NCI-H2081 (cell line): ENCODE results near the gene TMEM256.
A peak's percentile ranks its signal among the peaks of the same experiment; 100 is the strongest.
"Not testable (repeated sequence)": the region's sequence is repeated elsewhere in the genome, so short reads cannot be mapped to it uniquely, and the experiment has no call there.

ENCODE experiments used
- DNase-seq, 2 experiments: peaks; one replicate each; lab custom pipeline; 2025; lab: John Stamatoyannopoulos, UW

TMEM256 gene

DNA sequence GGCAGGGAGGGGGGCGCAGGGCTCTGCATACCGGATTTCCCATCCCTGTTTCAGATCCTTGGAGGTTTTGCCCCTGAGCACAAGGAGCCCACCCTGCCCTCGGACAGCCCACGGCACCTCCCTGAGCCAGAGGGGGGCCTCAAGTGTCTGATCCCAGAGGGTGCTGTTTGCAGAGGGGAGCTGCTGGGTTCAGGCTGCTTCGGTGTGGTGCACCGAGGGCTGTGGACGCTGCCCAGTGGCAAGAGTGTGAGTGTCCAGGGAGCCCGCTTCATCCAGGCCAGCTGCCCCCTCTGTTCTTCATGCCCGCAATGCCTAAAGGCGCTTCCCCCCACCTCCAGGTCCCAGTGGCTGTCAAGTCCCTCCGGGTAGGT is 20.5 kb downstream of the TMEM256 start:
- DNase-seq: no peak

DNA sequence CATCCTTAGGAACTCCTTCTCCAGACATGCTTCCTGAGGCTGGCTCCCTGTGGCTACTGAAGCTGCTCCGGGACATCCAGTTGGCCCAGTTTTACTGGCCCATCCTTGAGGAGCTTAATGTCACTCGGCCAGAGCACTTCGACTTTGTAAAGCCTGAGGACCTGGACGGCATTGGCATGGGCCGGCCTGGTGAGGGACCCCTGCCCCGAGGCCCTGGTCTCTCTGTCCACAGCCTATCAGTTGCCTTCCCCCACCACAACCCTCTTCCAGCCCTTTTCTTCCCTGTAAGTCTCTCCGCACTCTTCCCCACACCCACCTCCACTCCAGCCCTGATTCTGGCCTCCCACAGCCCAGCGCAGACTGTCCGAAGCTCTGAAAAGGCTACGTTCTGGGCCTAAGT is 21.0 kb downstream of the TMEM256 start:
- no peak for DNase-seq

DNA sequence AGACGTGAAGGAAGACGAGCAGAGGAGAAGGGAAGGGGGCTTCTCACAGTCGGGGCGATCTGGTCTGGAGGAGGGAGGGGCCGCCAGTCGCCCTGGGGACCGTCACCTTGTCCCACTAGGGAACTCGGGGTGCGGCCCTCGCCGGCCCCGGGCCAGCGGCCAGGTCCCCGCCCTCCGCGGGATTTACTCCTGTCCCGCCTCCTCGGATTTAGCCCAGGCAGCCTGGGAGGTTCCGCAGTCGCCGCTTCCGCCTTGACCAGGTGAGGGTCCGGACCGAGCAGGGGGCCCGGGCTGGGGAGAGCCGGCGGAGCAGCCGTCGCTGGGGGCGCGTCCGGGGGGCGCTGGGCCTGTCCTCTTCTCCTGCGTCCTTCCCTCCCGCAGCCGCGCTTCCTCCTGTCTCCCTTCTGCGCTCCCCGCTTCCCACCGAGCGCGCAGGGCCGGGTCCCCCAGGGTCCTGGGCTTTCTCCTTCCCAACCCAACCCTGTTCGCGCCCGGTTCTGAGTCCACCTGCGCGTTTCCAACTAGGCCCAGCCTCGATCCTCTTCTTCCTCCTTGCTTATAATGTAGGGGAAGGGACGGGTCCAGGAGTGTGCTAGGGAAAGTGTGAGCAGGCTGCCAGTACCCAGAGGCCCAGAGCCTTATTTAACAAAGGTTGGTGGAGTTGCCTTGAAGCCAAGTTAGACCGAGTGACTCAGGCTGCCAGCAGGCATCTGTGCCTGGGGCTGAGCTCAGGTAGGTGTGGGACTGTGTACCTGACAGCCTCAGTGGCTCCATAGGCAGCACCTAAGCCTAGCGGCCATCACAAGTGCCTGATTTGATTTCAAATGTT is 22.8 kb downstream of the TMEM256 start, which contains the start of gene TNK1:
TSS of gene TNK1 (plus strand) at position 235 of the 829 bp plus-strand sequence. CDS start 1,838 bp downstream, outside the sequence.
- no peak for DNase-seq

DNA sequence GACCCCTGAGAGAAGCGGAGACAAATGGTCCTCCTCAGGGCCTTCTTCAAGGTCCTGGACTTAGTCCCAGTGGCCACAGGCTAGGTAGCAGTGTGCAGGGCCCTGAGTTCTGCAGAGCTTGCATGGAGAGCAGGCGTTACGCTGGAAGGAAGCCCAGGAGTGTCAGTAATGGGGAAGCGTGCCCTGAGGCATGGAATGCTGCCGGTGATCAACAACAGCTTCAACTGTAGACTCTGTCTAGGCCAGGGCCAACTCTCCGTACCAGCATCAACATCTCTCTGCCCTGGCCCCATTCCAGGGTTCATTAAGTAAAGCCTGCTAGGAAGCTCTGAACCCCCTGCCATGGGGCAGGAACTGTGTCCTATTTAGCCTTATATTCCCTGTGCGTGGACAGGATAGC is 23.6 kb downstream of the TMEM256 start:
- peak in 1 of 2 experiments; percentile 48 for DNase-seq

GRCh38 chr17:7379134-7379533 is 24.8 kb downstream of the TMEM256 start:
- DNase-seq: no peak

GRCh38 chr17:7374353-7374752 is 29.5 kb downstream of the TMEM256 start:
- no peak for DNase-seq

DNA sequence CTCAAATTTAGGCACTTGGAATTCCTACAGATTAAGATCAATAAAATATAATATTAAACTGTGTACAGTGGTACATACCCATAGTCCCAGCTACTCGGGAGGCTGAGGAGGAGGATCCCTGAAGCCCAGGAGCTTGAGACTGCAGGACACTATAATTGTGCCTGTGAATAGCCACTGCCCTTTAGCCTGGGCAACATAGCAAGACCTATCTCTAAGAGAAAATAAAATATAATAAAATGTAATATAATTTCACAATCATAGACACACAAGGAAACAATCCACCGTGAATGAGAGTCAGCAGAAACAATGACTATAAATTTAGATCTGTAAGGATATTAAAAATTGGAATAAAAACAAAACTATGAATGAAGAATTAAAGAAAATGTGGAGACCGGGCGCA is 33.0 kb downstream of the TMEM256 start:
- DNase-seq: no peak

DNA sequence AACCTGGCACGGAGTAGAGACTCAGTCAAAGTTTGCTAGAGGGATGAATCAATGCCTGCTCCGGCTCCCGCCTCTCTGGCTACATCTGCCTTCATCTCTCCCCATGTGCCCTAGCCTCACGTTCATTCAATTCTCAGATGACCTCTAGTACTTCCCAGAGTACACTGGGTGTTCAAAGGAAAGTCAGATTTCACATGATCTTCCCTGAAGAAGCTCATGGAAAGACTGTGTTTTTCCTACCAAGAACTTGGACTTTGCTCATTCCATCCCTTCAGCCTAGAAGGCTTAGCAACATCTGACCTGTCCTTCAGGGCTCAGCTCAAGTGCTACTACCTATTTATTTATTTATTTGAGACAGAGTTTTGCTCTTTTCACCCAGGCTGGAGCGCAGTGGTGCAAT is 34.1 kb downstream of the TMEM256 start:
- DNase-seq: no peak

- not testable (repeated sequence) for DNase-seq
These were observed 35.3 kb downstream of the TMEM256 start for GRCh38 chr17:7368599-7368994.

- DNase-seq: no peak
These were observed 35.8 kb downstream of the TMEM256 start for GRCh38 chr17:7367918-7368598.

GRCh38 chr17:7367083-7367482 is 36.8 kb downstream of the TMEM256 start:
- no peak for DNase-seq

DNA sequence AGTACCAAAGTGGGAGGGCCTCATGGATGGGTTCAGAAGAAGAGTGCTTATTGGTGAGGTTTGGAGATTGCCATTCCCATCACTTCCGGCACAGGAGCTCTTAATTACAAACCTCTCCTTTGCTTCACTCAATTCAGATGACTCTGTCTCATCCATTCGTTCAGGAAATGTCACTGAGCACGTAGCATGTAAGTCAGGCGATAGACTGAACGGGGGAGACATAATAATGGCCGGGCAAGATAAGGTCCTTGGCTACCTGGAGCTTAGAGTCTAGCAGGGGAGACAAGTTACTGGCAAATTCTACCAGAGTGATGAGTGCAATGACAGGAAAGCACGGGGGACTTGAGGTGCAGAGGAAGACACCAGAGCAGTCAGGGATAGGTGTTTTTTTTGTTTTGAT is 37.9 kb downstream of the TMEM256 start:
- DNase-seq: not testable (repeated sequence)

GRCh38 chr17:7363311-7363710 is 40.6 kb downstream of the TMEM256 start:
- DNase-seq: no peak

- DNase-seq: no peak
These were observed 42.0 kb downstream of the TMEM256 start for GRCh38 chr17:7361906-7362305.

- no peak for DNase-seq
These were observed 46.5 kb downstream of the TMEM256 start for GRCh38 chr17:7357381-7357780.

GRCh38 chr17:7356756-7357155 is 47.1 kb downstream of the TMEM256 start:
- DNase-seq: no peak

DNA sequence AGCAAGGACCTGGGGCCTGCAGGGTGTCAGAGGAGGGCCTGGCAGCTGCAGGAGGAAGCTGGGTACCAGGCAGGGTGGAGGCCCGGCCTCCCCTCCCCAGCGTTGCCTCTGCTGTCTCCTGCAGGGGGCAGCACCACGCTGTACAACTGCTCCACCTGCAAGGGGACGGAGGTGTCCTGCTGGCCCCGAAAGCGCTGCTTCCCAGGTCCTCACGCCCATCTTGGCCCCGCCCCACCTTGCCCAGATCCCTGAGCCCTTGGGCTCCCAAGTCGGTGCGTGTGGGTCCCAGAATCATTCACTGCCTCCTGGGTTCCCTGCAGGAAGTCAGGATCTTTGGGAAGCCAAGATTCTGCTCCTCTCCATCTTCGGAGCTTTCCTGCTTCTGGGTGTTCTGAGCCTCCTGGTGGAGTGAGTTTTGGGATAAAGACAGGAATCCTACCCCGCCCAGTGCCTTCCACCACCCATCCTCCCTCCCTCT is 47.8 kb downstream of the TMEM256 start:
- peak; percentile 44 to 63 for DNase-seq

DNA sequence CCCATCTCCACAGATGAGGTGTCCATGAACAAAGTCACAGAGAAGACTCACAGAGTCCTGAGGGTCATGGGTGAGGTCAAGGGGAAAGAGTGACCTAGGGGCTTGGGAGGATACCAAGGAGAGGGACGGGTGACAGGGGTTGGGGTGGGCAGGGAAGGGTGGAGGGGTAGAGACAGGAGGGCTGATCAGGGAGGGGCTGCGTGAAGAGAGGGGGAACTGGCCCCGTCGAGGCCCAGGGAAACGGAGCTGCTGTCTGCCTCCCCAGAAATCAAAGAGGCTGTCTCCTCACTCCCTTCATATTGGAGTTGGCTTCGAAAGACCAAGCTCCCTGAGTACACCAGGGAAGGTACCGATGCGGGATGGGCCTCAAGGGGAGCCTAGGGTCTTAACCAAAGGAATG is 48.3 kb downstream of the TMEM256 start:
- DNase-seq: no peak

DNA sequence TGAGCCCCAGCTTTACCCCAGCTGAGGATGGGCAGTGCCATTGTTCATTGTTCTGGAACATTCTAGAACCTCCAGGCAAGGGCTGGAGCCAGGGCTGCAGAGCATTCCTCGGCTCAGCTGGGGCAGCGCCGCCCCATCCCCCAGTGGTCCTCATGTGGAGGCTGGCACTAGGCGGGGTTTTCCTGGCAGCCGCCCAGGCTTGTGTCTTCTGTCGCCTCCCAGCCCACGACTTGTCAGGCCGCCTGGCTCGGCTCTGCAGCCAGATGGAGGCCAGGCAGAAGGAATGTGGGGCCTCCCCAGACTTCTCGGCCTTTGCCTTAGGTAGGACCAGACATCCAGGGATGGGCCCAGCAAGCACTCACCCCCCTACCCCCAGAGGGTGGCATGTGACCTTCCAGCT is 48.8 kb downstream of the TMEM256 start, which contains the start of gene TMEM95:
TSS of gene TMEM95 (plus strand) at position 104 of the 400 bp plus-strand sequence. CDS start at position 153, 49 bp downstream.
- no peak for DNase-seq

- no peak for DNase-seq
These were observed 49.5 kb downstream of the TMEM256 start for GRCh38 chr17:7354262-7354843.
